Thoracic aorta (tissue), 2 donors: Measurements from ENCODE around the gene MICALL2. TPM values are rescaled to one million over a fixed set of nuclear protein-coding genes. Genes with fewer than 3 reads are reported as not detected.

ENCODE experiments used
- ATAC-seq: fragments of 150-250 bp; one replicate; pipeline ENCODE4 v1.8.0; 2017; ENCODE audit warnings: low read depth; ENCODE audit not compliant: insufficient number of reproducible peaks, low FRiP score
- DNase-seq: peaks from one replicate; pipeline ENCODE4 v3.0.0-alpha.2; 2020; ENCODE audit warnings: low spot score
- H3K27ac ChIP-seq, 2 donors: fragments of 200-600 bp; sonication (generic); 1 replicate in 1 of 2; 2 replicates in 1 of 2; pipeline ENCODE4 v1.5.1; 2016; ENCODE audit warnings: mild to moderate bottlenecking in 2 of 2, moderate library complexity in 2 of 2
- H3K27me3 ChIP-seq: fragments of 200-600 bp; sonication (generic); replicated peaks from 2 replicates; pipeline ENCODE4 v1.6.0; 2016; ENCODE audit warnings: mild to moderate bottlenecking; ENCODE audit not compliant: insufficient read depth
- H3K36me3 ChIP-seq: fragments of 200-600 bp; sonication (generic); one replicate; pipeline ENCODE4 v1.5.1; 2016
- H3K4me1 ChIP-seq, 2 donors: fragments of 200-600 bp; sonication (generic); 1 replicate in 1 of 2; 2 replicates in 1 of 2; pipeline versions ENCODE4 v1.5.1 to v1.6.0; 2016; ENCODE audit warnings: low read depth in 2 of 2, mild to moderate bottlenecking in 1 of 2; ENCODE audit not compliant: control insufficient read depth in 1 of 2
- H3K4me3 ChIP-seq: fragments of 200-600 bp; sonication (generic); 2 replicates; pipeline ENCODE4 v1.5.1; 2016; ENCODE audit warnings: mild to moderate bottlenecking
- H3K9me3 ChIP-seq: fragments of 200-600 bp; sonication (generic); 2 replicates; pipeline ENCODE4 v1.5.1; 2016
- CTCF ChIP-seq: fragments of 200-600 bp; sonication (generic); IDR thresholded peaks from one replicate; pipeline ENCODE4 v1.5.1; 2019; ENCODE audit warnings: antibody characterized with exemption
- total RNA-seq, 2 donors: library from RNA; depleted of rRNA; stranded (reverse); fragments of >200 nt; gene quantifications; one replicate each; pipeline versions ENCODE4 v1.1.0 to v1.2.3, GENCODE V29; 2016

The MICALL2 gene
- total RNA-seq, 2 donors from 2014 or later, result 71.7 to 80.0 TPM

- Histone ChIP-seq H3K27ac (no peak overlapping the region), H3K9me3 (no peaks in the 10 kb centered on the region), H3K27me3 (no peaks in the 10 kb centered on the region), H3K4me3 (no peak overlapping the region), H3K4me1 (peaks cover 14 to 19% of the 10 kb centered on the region in 2 donors), H3K36me3 (peaks cover 33% of the 10 kb centered on the region)
- DNase-seq, result no peak
- TF ChIP-seq CTCF, result no peak
- ATAC-seq, result no peak
These were observed 9.5 kb upstream of the MICALL2 start for GRCh38 chr7:1468643-1469298.

GRCh38 chr7:1468203-1468602, 8.9 kb upstream of the MICALL2 start:
- Histone ChIP-seq H3K36me3 (peaks cover 27% of the 10 kb centered on the region), H3K4me1 (peaks cover 15 to 25% of the 10 kb centered on the region in 2 donors), H3K9me3 (no peaks in the 10 kb centered on the region), H3K27me3 (no peaks in the 10 kb centered on the region), H3K4me3 (no peak overlapping the region), H3K27ac (no peak overlapping the region)
- TF ChIP-seq CTCF, result no peak
- no peak for DNase-seq
- no peak for ATAC-seq

- peaks cover 19 to 40% of the 10 kb centered on the region in 2 donors for H3K4me1 ChIP-seq
- peak overlapping the region; percentile 87 to 88 for H3K27ac ChIP-seq
- H3K4me3 ChIP-seq, result peak overlapping the region; percentile 38
- no peak for TF ChIP-seq CTCF
- no peaks in the 10 kb centered on the region for H3K9me3 ChIP-seq
- ATAC-seq (no peak), DNase-seq (peak; percentile 53)
- peaks cover 17% of the 10 kb centered on the region for H3K36me3 ChIP-seq
- no peaks in the 10 kb centered on the region for H3K27me3 ChIP-seq
These were observed 7.4 kb upstream of the MICALL2 start for GRCh38 chr7:1466524-1467271.

GRCh38 chr7:1464694-1465093, 5.4 kb upstream of the MICALL2 start:
- DNase-seq (no peak), ATAC-seq (no peak)

More at GRCh38 chr7:1464694-1465093, 5.4 kb upstream of the MICALL2 start:
- Histone ChIP-seq H3K4me1 (peaks cover 31 to 58% of the 10 kb centered on the region in 2 donors), H3K27me3 (no peaks in the 10 kb centered on the region), H3K36me3 (no peaks in the 10 kb centered on the region), H3K27ac (no peak overlapping the region), H3K4me3 (no peak overlapping the region), H3K9me3 (no peaks in the 10 kb centered on the region)
- TF ChIP-seq CTCF, result no peak
